ENCODE results near the gene SLC39A8. TPM values are rescaled to one million over a fixed set of nuclear protein-coding genes. Genes with fewer than 3 reads are reported as not detected.

Gene SLC39A8
- total RNA-seq, 2 donors from 2014 or later, result 64.4 to 76.4 TPM

DNA sequence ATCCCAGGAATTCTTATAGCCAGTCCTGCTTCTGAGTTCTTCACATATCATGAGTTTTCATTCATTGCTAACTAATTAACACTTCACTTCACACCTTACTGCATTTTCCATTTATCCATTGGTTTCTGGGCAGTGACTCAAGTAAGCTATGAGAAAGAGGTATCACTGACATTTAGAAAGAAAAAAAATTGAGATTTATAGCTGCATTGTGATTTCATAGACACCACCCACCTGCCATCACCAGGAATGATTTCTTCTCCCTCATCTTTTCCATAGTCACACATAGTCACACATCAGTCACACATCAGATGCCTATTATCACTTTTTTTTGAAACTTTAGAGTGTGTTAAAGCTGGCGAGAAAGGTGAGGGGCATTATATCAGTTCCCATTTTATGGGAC lies 121.8 kb downstream of the SLC39A8 start:
- Mint-ChIP-seq H3K4me1 (peaks cover 2% of the 10 kb centered on the region), H3K27me3 (ENCODE audit: insufficient read depth) (no peaks in the 10 kb centered on the region), H3K9me3 (peaks cover 18% of the 10 kb centered on the region), H3K36me3 (ENCODE audit: low read depth) (no peaks in the 10 kb centered on the region), H3K27ac (no peak overlapping the region), H3K4me3 (no peak overlapping the region)
- Histone ChIP-seq H3K9me3 (ENCODE audit: control insufficient read depth, low read length) (peaks cover 3% of the 10 kb centered on the region), H3K9ac (ENCODE audit: extremely low read depth, low read length, poor library complexity, severe bottlenecking) (no peak overlapping the region), H3K36me3 (ENCODE audit: control insufficient read depth, insufficient read depth, low read length) (no peaks in the 10 kb centered on the region), H3K4me3 (ENCODE audit: low read length) (no peak overlapping the region), H3K27me3 (ENCODE audit: control insufficient read depth, insufficient read depth, low read length, poor library complexity, severe bottlenecking) (no peaks in the 10 kb centered on the region), H3K4me1 (ENCODE audit: control insufficient read depth, insufficient read depth, low read length) (no peaks in the 10 kb centered on the region), H3K27ac (ENCODE audit: low read depth, low read length) (no peak overlapping the region)
- TF ChIP-seq, protein P1, sequence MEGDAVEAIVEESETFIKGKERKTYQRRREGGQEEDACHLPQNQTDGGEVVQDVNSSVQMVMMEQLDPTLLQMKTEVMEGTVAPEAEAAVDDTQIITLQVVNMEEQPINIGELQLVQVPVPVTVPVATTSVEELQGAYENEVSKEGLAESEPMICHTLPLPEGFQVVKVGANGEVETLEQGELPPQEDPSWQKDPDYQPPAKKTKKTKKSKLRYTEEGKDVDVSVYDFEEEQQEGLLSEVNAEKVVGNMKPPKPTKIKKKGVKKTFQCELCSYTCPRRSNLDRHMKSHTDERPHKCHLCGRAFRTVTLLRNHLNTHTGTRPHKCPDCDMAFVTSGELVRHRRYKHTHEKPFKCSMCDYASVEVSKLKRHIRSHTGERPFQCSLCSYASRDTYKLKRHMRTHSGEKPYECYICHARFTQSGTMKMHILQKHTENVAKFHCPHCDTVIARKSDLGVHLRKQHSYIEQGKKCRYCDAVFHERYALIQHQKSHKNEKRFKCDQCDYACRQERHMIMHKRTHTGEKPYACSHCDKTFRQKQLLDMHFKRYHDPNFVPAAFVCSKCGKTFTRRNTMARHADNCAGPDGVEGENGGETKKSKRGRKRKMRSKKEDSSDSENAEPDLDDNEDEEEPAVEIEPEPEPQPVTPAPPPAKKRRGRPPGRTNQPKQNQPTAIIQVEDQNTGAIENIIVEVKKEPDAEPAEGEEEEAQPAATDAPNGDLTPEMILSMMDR (conservative IDR thresholded peaks at IDR 0.05), result no peak
- DNase-seq, result no peak
- WGBS, 2 experiments (ENCODE audit: insufficient coverage in 1 of 2, insufficient read length in 1 of 2), result no CpG with 5 or more reads among the region's 1 CpG

DNA sequence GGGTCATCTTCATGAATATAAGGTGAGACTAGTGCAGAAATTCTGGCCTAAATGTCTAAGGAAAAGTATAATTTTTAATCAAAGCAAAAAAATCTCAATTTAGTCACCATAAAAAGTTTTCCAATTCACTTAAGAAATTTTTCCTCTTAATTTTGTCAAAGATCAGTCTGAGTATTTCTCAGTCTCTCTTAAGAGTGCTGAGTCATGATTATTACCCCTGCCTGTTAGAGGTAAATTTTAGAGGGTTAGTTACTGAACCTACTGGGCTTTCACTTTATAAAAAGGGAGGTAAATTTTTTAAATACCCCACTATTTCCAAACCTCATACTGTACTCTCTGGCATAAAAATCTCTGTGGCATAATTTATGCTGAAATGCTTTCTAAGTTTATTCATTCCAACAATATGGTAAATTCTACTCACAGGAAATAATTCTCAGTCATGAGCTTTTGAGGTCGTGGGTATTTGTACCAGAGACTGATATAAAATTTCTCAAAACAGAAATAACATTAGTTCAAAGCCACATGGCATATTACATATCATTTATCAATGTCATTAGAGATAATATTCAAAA lies 122.4 kb downstream of the SLC39A8 start:
- H3K4me1 Mint-ChIP-seq, result peaks cover 2% of the 10 kb centered on the region
- WGBS, 2 experiments (ENCODE audit: insufficient coverage in 1 of 2, insufficient read length in 1 of 2), result 91% methylated on average over 1 of the region's 1 CpG; no CpG with 5 or more reads in 1 of the 2 experiments

DNA sequence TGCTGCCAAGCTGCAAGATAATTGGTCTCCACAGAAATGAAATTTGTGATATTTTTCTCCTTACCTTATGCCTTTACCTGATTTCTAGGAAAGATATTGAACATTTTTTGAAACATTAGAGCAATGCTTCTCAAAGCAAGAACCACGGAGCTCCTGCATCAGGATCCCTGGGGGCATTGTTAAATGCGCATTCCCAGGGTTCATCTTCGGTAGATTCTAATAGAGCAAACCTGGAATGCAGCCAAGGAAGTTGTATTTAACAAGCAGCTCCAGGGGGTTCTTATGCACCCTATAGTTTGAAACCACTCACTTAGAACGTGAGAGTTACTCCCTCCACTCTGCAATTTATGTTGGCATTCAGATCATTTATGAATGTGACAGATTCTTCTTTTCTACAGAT lies 126.2 kb downstream of the SLC39A8 start:
- Mint-ChIP-seq H3K36me3 (ENCODE audit: low read depth) (no peaks in the 10 kb centered on the region), H3K4me3 (no peak overlapping the region), H3K27me3 (ENCODE audit: insufficient read depth) (no peaks in the 10 kb centered on the region), H3K4me1 (peaks cover 4% of the 10 kb centered on the region), H3K27ac (no peak overlapping the region), H3K9me3 (peaks cover 3% of the 10 kb centered on the region)
- 41 to 52% methylated on average over 3 to 4 of the region's 4 CpGs for WGBS, 2 experiments (ENCODE audit: insufficient coverage in 1 of 2, insufficient read length in 1 of 2)
- DNase-seq, result no peak
- Histone ChIP-seq H3K4me3 (ENCODE audit: low read length) (no peak overlapping the region), H3K27ac (ENCODE audit: low read depth, low read length) (no peak overlapping the region), H3K9me3 (ENCODE audit: control insufficient read depth, low read length) (no peaks in the 10 kb centered on the region), H3K36me3 (ENCODE audit: control insufficient read depth, insufficient read depth, low read length) (no peaks in the 10 kb centered on the region), H3K27me3 (ENCODE audit: control insufficient read depth, insufficient read depth, low read length, poor library complexity, severe bottlenecking) (no peaks in the 10 kb centered on the region), H3K4me1 (ENCODE audit: control insufficient read depth, insufficient read depth, low read length) (no peaks in the 10 kb centered on the region), H3K9ac (ENCODE audit: extremely low read depth, low read length, poor library complexity, severe bottlenecking) (no peak overlapping the region)
- TF ChIP-seq, protein P1 (conservative IDR thresholded peaks at IDR 0.05), result no peak

More for the DNA sequence above, 122.4 kb downstream of the SLC39A8 start:
- Mint-ChIP-seq H3K36me3 (ENCODE audit: low read depth) (no peaks in the 10 kb centered on the region), H3K9me3 (peaks cover 16% of the 10 kb centered on the region), H3K27ac (no peak overlapping the region), H3K4me3 (no peak overlapping the region), H3K27me3 (ENCODE audit: insufficient read depth) (no peaks in the 10 kb centered on the region)
- no peak for DNase-seq
- Histone ChIP-seq H3K9me3 (ENCODE audit: control insufficient read depth, low read length) (no peaks in the 10 kb centered on the region), H3K4me1 (ENCODE audit: control insufficient read depth, insufficient read depth, low read length) (no peaks in the 10 kb centered on the region), H3K27ac (ENCODE audit: low read depth, low read length) (no peak overlapping the region), H3K27me3 (ENCODE audit: control insufficient read depth, insufficient read depth, low read length, poor library complexity, severe bottlenecking) (no peaks in the 10 kb centered on the region), H3K4me3 (ENCODE audit: low read length) (no peak overlapping the region), H3K36me3 (ENCODE audit: control insufficient read depth, insufficient read depth, low read length) (no peaks in the 10 kb centered on the region), H3K9ac (ENCODE audit: extremely low read depth, low read length, poor library complexity, severe bottlenecking) (no peak overlapping the region)
- TF ChIP-seq, protein P1 (conservative IDR thresholded peaks at IDR 0.05), result no peak
